H1 (cell line): ENCODE measurements around the gene ADRM1. TPM values are rescaled to one million over a fixed set of nuclear protein-coding genes. Genes with fewer than 3 reads are reported as not detected.

Source experiments
- BRCA1 ChIP-seq: IDR thresholded peaks from 2 replicates; pipeline ENCODE4 v1.6.1; 2012; ENCODE audit warnings: low read depth, low read length, improper control_type of control experiment
- CHD7 ChIP-seq: fragments of 300-600 bp; sonication (generic); IDR thresholded peaks from 2 replicates; pipeline ENCODE4 v1.7.1; 2012; ENCODE audit warnings: low read length, moderate library complexity, mild to moderate bottlenecking, inconsistent platforms; ENCODE audit not compliant: insufficient replicate concordance
- E2F6 ChIP-seq: IDR thresholded peaks from 2 replicates; pipeline ENCODE4 v1.6.1; 2012; ENCODE audit warnings: inconsistent platforms
- EP300 ChIP-seq, 2 experiments: IDR thresholded peaks; 1 replicate in 1 of 2; 2 replicates in 1 of 2; pipeline ENCODE4 v1.6.1; 2011 to 2012; ENCODE audit warnings: low read depth in 2 of 2, low read length in 2 of 2, mild to moderate bottlenecking in 2 of 2, borderline replicate concordance in 1 of 2, inconsistent platforms in 1 of 2, moderate library complexity in 1 of 2
- GABPA ChIP-seq: IDR thresholded peaks from 2 replicates; pipeline ENCODE4 v1.6.1; 2011; ENCODE audit warnings: mild to moderate bottlenecking, low read length, moderate library complexity, borderline replicate concordance; ENCODE audit not compliant: insufficient read depth
- RAD21 ChIP-seq, 2 experiments: IDR thresholded peaks in 1 of 2; conservative IDR thresholded peaks in 1 of 2; 2 replicates each; pipeline ENCODE4 v1.6.1; 2011; ENCODE audit warnings: low read depth in 2 of 2, low read length in 2 of 2, improper control_type of control experiment in 1 of 2, inconsistent platforms in 1 of 2, mild to moderate bottlenecking in 1 of 2, moderate library complexity in 1 of 2
- RFX5 ChIP-seq: IDR thresholded peaks from 2 replicates; pipeline ENCODE4 v1.6.1; 2011; ENCODE audit warnings: low read depth, low read length, improper control_type of control experiment, borderline replicate concordance
- SP4 ChIP-seq: IDR thresholded peaks from 2 replicates; pipeline ENCODE4 v1.6.1; 2012; ENCODE audit warnings: low read length, inconsistent platforms
- polyA plus RNA-seq, 7 experiments: library from polyadenylated mRNA; depleted of rRNA in 3 of 7; stranded (reverse) in 5 of 7; unstranded in 2 of 7; fragments of >200 nt in 5 of 7; fragments of 200-250 nt in 2 of 7; gene quantifications; 1 replicate in 5 of 7; 2 replicates in 1 of 7; 4 replicates in 1 of 7; pipeline versions ENCODE4 v1.2.1 to v1.2.3, GENCODE V29; 2011 to 2013; ENCODE audit warnings: missing spikeins in 2 of 7, mixed read lengths in 2 of 7
- total RNA-seq: library from RNA; stranded (reverse); fragmentation: NEBNext Ultra II Directional; extraction: Animal tissue kit (Norgen Biotek cat#: 25700); gene quantifications from 2 replicates; pipeline ENCODE4 v1.2.1, GENCODE V29; 2021

The ADRM1 gene
- total and polyA plus RNA-seq, 2 of the 8 experiments (the other 6 are each of a cell fraction or from before 2014, with no cell fraction given) = 126 to 214 TPM

- no peak for TF ChIP-seq CHD7
- TF ChIP-seq E2F6 = no peak
- TF ChIP-seq RAD21 (IDR thresholded peaks at IDR 0.05 in 1 of 2, conservative IDR thresholded peaks at IDR 0.05 in 1 of 2; ENCODE audit: low read depth in 2 of 2, low read length in 2 of 2) = no peak
- TF ChIP-seq RFX5 = no peak
- no peak for TF ChIP-seq SP4
- no peak for TF ChIP-seq EP300 (IDR thresholded peaks at IDR 0.05; ENCODE audit: borderline replicate concordance in 1 of 2, low read depth in 2 of 2, low read length in 2 of 2)
- no peak for TF ChIP-seq GABPA
- TF ChIP-seq BRCA1 = no peak
Measured at GRCh38 chr20:62351469-62352401, 48.9 kb downstream of the ADRM1 start (continued).
